ENCODE measurements around the gene STAM.

Gene STAM

DNA sequence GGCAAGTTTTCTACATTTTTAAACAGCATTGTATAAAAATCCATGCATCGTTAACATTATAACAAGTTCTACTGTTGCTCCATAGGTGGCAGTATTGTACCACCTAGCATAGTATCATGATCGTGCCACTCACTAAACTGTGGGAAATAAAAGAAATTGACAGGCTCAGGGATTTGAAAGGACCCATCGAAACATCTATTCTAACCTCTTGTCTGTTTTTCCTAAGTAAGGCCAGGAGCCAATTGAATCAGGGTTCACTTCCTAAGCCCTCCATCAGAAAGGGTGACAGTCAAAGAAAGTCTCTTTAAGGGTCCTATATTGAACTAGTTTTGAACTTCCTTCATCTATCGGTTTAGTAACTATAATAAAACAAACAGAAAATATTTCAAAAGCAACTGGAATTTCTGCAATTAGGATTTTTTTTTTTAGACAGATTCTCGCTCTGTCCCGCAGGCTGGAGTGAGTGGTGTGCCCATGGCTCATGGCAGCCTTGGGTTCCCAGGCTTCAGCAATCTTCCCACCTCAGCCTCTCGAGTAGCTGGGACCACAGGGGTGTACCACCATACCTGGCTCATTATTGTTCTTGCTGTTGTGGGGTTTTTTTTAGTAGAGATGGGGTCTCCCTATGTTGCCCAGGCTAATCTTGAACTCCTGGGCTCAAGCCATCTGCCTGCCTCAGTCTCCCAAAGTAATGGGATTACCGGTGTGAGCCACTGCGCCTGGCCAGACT lies 36.2 kb upstream of the STAM start:
- H3K9me3 ChIP-seq (ENCODE audit: insufficient read depth, low read depth, low read length): no peaks in the 10 kb centered on the region
- no peak overlapping the region for H3K9ac ChIP-seq (ENCODE audit: low read depth, low read length, poor library complexity, severe bottlenecking)
- H3K4me1 ChIP-seq (ENCODE audit: insufficient read depth, low read length, poor library complexity, severe bottlenecking): no peaks in the 10 kb centered on the region
- no peak overlapping the region for H3K4me3 ChIP-seq (ENCODE audit: low read length, poor library complexity, severe bottlenecking)
- H3K4me2 ChIP-seq (ENCODE audit: low read depth, low read length, poor library complexity, severe bottlenecking): peak overlapping the region; percentile 21
- H2AFZ ChIP-seq (ENCODE audit: low read length): no peak overlapping the region
- H3K79me2 ChIP-seq (ENCODE audit: insufficient read depth, low read length): no peaks in the 10 kb centered on the region
- no peaks in the 10 kb centered on the region for H3K9me2 ChIP-seq (replicated peaks; ENCODE audit: low read depth, low read length)
- no peaks in the 10 kb centered on the region for H4K20me1 ChIP-seq (ENCODE audit: insufficient read depth, low read length, poor library complexity, severe bottlenecking)
- no peaks in the 10 kb centered on the region for H3K27me3 ChIP-seq (ENCODE audit: insufficient read depth, low read length, poor library complexity, severe bottlenecking)
- TF ChIP-seq, protein P1, sequence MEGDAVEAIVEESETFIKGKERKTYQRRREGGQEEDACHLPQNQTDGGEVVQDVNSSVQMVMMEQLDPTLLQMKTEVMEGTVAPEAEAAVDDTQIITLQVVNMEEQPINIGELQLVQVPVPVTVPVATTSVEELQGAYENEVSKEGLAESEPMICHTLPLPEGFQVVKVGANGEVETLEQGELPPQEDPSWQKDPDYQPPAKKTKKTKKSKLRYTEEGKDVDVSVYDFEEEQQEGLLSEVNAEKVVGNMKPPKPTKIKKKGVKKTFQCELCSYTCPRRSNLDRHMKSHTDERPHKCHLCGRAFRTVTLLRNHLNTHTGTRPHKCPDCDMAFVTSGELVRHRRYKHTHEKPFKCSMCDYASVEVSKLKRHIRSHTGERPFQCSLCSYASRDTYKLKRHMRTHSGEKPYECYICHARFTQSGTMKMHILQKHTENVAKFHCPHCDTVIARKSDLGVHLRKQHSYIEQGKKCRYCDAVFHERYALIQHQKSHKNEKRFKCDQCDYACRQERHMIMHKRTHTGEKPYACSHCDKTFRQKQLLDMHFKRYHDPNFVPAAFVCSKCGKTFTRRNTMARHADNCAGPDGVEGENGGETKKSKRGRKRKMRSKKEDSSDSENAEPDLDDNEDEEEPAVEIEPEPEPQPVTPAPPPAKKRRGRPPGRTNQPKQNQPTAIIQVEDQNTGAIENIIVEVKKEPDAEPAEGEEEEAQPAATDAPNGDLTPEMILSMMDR (conservative IDR thresholded peaks at IDR 0.05; ENCODE audit: low read length): peak; percentile 97
- no peak for TF ChIP-seq EZH2phosphoT487 (IDR thresholded peaks at IDR 0.05; ENCODE audit: borderline replicate concordance)
- H3F3A ChIP-seq (ENCODE audit: low read depth): no peaks in the 10 kb centered on the region
- H3K36me3 ChIP-seq (ENCODE audit: insufficient read depth, low read length): no peaks in the 10 kb centered on the region

DNA sequence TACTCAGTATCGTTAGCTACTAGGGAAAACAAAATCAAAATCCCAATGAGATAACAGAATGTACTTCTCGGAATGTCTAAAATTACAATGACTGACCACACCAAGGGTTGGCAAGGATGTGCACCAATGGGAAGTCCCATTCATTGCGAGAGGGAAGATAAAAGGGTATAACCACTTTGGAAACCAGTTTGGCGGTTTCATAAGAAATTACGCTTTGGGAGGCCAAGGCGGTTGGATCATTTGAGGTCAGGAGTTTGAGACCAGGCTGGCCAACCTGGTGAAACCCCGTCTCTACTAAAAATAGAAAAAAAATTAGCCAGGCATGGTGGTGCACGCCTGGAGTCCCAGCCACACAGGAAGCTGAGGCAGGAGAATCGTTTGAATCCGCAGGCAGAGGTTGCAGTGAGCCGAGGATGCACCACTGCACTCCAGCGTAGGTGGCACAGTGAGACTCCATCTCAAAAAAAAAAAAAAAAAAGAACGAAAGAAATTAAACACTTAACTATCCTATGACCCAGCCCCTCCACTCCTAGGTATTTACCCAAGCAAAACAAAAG lies 34.4 kb upstream of the STAM start:
- no peak overlapping the region for H3K4me2 ChIP-seq (ENCODE audit: low read depth, low read length, poor library complexity, severe bottlenecking)
- H3K79me2 ChIP-seq (ENCODE audit: insufficient read depth, low read length): 0 out of 2 replicates have a peak, but pooled peaks cover 4% of the 10 kb centered on the region
- H3K9ac ChIP-seq (ENCODE audit: low read depth, low read length, poor library complexity, severe bottlenecking): no peak overlapping the region
- no peaks in the 10 kb centered on the region for H3K36me3 ChIP-seq (ENCODE audit: insufficient read depth, low read length)
- TF ChIP-seq, protein P1 (conservative IDR thresholded peaks at IDR 0.05; ENCODE audit: low read length): no peak
- no peak for TF ChIP-seq EZH2phosphoT487 (IDR thresholded peaks at IDR 0.05; ENCODE audit: borderline replicate concordance)
- no peak overlapping the region for H3K4me3 ChIP-seq (ENCODE audit: low read length, poor library complexity, severe bottlenecking)
- no peaks in the 10 kb centered on the region for H3K9me3 ChIP-seq (ENCODE audit: insufficient read depth, low read depth, low read length)
- no peaks in the 10 kb centered on the region for H4K20me1 ChIP-seq (ENCODE audit: insufficient read depth, low read length, poor library complexity, severe bottlenecking)
- no peaks in the 10 kb centered on the region for H3K9me2 ChIP-seq (replicated peaks; ENCODE audit: low read depth, low read length)
- H2AFZ ChIP-seq (ENCODE audit: low read length): no peak overlapping the region
- H3F3A ChIP-seq (ENCODE audit: low read depth): no peaks in the 10 kb centered on the region
- H3K27me3 ChIP-seq (ENCODE audit: insufficient read depth, low read length, poor library complexity, severe bottlenecking): no peaks in the 10 kb centered on the region
- no peaks in the 10 kb centered on the region for H3K4me1 ChIP-seq (ENCODE audit: insufficient read depth, low read length, poor library complexity, severe bottlenecking)

DNA sequence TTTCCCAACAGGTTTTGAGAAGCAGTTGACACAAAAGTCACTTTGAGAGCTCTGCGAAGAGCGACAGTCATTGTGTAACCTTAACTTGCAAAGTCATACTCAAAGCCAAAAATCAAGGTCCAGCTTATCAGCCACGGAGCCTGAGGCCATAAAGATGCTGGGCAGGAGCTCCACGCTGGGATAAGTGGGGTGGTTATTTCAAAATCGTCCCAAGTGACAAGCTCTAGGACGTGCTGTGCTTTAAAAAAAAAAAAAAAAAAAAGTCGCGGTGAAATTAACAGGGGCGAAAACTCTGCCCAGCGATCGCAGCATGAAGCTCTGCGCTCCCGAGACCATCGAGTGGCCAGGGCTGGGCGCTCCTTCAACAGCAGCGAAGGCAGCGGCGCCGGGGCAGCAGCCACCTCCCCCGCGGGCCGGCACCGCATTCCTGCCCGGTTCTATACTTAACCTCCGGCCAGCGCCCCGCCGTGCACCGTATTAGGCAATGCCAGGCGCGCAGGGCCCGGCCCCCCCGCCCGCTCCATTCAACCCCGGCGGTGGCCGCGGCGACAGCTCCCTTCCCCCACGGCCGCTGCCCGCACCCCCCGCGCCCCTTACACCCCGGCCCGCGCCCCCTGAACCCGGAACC lies 27.4 kb upstream of the STAM start:
- H2AFZ ChIP-seq (ENCODE audit: low read length): peak overlapping the region; percentile 95
- H3K9me3 ChIP-seq (ENCODE audit: insufficient read depth, low read depth, low read length): no peaks in the 10 kb centered on the region
- H3K4me1 ChIP-seq (ENCODE audit: insufficient read depth, low read length, poor library complexity, severe bottlenecking): peaks cover 5% of the 10 kb centered on the region
- H4K20me1 ChIP-seq (ENCODE audit: insufficient read depth, low read length, poor library complexity, severe bottlenecking): peaks cover 4% of the 10 kb centered on the region
- H3K36me3 ChIP-seq (ENCODE audit: insufficient read depth, low read length): no peaks in the 10 kb centered on the region
- no peaks in the 10 kb centered on the region for H3K27me3 ChIP-seq (ENCODE audit: insufficient read depth, low read length, poor library complexity, severe bottlenecking)
- peak overlapping the region; percentile 84 for H3K9ac ChIP-seq (ENCODE audit: low read depth, low read length, poor library complexity, severe bottlenecking)
- TF ChIP-seq EZH2phosphoT487 (IDR thresholded peaks at IDR 0.05; ENCODE audit: borderline replicate concordance): no peak
- TF ChIP-seq, protein P1 (conservative IDR thresholded peaks at IDR 0.05; ENCODE audit: low read length): no peak
- peak overlapping the region; percentile 100 for H3K4me2 ChIP-seq (ENCODE audit: low read depth, low read length, poor library complexity, severe bottlenecking)
- H3K79me2 ChIP-seq (ENCODE audit: insufficient read depth, low read length): peaks cover 22% of the 10 kb centered on the region
- H3K4me3 ChIP-seq (ENCODE audit: low read length, poor library complexity, severe bottlenecking): peak overlapping the region; percentile 100
- H3K9me2 ChIP-seq (replicated peaks; ENCODE audit: low read depth, low read length): no peaks in the 10 kb centered on the region
- peaks cover 4% of the 10 kb centered on the region for H3F3A ChIP-seq (ENCODE audit: low read depth)

All from Loucy (cell line).